Measurements from ENCODE around the gene MGAT4C. TPM values are rescaled to one million over a fixed set of nuclear protein-coding genes. Genes with fewer than 3 reads are reported as not detected.

The MGAT4C gene
- total and polyA plus RNA-seq, 2 of the 8 experiments (the other 6 are each of a cell fraction or from before 2014, with no cell fraction given): 1.6 to 2.5 TPM

DNA sequence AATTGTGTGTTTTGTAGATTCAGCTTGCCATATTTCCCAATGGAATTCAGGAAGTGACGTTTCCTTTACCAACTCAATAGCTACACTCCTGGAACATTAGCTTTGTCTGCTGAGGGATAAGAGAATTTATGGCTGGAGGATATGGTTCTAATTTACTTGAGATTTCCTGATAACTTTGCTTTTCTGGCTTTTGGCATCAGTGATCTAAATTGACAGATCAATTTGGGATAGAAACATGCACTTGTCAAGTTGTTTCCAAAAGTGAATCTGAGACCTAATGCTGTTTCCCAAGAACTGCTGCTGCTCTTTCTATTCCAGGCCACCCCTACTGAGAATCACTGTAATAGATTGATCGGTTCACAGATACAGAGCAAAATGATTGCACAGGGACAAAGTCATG is 43.2 kb downstream of the MGAT4C start:
- no peak overlapping the region for H3K18ac ChIP-seq (ENCODE audit: extremely low read depth, low read length)
- no peaks in the 10 kb centered on the region for H3K79me1 ChIP-seq (ENCODE audit: low read depth, low read length)
- no peak for DNase-seq (ENCODE audit: low read depth in 1 of 2, low spot score in 2 of 2)
- no peaks in the 10 kb centered on the region for H3K36me3 ChIP-seq (ENCODE audit: control insufficient read depth in 2 of 4, insufficient read depth in 4 of 4, low read length in 3 of 4)
- no peak overlapping the region for H3K14ac ChIP-seq (ENCODE audit: insufficient read length)
- no peaks in the 10 kb centered on the region for H3K79me2 ChIP-seq (ENCODE audit: control insufficient read depth in 1 of 2, insufficient read depth in 2 of 2, low read length in 2 of 2)
- no peak overlapping the region for H2BK5ac ChIP-seq (ENCODE audit: low read depth, low read length)
- no peaks in the 10 kb centered on the region; a peak in 1 of 4 replicates for H3K9me3 ChIP-seq (ENCODE audit: insufficient read depth in 2 of 2, low read depth in 1 of 2, low read length in 1 of 2)
- H4K5ac ChIP-seq (ENCODE audit: insufficient read length, low read depth, low read length): no peak overlapping the region
- CTCF ChIA-PET (ENCODE audit: partially characterized antibody): no interaction called here
- no peak overlapping the region for H3K9ac ChIP-seq (replicated peaks in 1 of 4; ENCODE audit: extremely low read depth in 1 of 4, low read depth in 3 of 4, low read length in 3 of 4)
- no peak overlapping the region for H2BK15ac ChIP-seq (ENCODE audit: low read length)
- H4K20me1 ChIP-seq (replicated peaks in 1 of 2; ENCODE audit: control insufficient read depth in 1 of 2, insufficient read depth in 2 of 2, low read length in 2 of 2): no peaks in the 10 kb centered on the region
- no peak overlapping the region for H2BK12ac ChIP-seq (ENCODE audit: low read depth, low read length)
- H3K23me2 ChIP-seq (ENCODE audit: low read depth, low read length): no peaks in the 10 kb centered on the region
- no peak overlapping the region for H3K56ac ChIP-seq (replicated peaks; ENCODE audit: insufficient read length, low read depth, low read length)
- H4K8ac ChIP-seq (ENCODE audit: extremely low read depth, insufficient read depth, low read length): no peak overlapping the region
- H3K4me1 ChIP-seq (replicated peaks in 1 of 4; ENCODE audit: control insufficient read depth in 3 of 4, insufficient read depth in 4 of 4, low read length in 3 of 4): no peaks in the 10 kb centered on the region
- no peak overlapping the region for H4K91ac ChIP-seq (replicated peaks; ENCODE audit: insufficient read length, low read length)
- H3K4ac ChIP-seq (replicated peaks; ENCODE audit: insufficient read length, low read depth, low read length): no peak overlapping the region
- no peak for TF ChIP-seq CBX8 (IDR thresholded peaks at IDR 0.05; ENCODE audit: borderline replicate concordance, low read depth, low read length)
- no peak for TF ChIP-seq NANOG (IDR thresholded peaks at IDR 0.05; ENCODE audit: insufficient read depth, low read depth, low read length, poor library complexity, severe bottlenecking)
- TF ChIP-seq EZH2 (IDR thresholded peaks at IDR 0.05; ENCODE audit: low read depth, low read length, severe bottlenecking): no peak
- no peak for TF ChIP-seq ASH2L (IDR thresholded peaks at IDR 0.05; ENCODE audit: low read length)
- no peaks in the 10 kb centered on the region for H3K27me3 ChIP-seq (replicated peaks in 1 of 4; ENCODE audit: control insufficient read depth in 3 of 4, extremely low read depth in 1 of 4, insufficient read depth in 3 of 4, low read length in 3 of 4)
- FAIRE-seq: no peak
- H3K4me2 ChIP-seq (ENCODE audit: insufficient read depth in 1 of 2, low read depth in 2 of 2, low read length in 2 of 2): no peak overlapping the region
- no peak overlapping the region for H2BK20ac ChIP-seq (ENCODE audit: low read length)
- H2BK120ac ChIP-seq (replicated peaks; ENCODE audit: low read depth, low read length): no peak overlapping the region
- no peak overlapping the region for H2AK5ac ChIP-seq (ENCODE audit: low read depth, low read length)
- no peak overlapping the region for H3K4me3 ChIP-seq (ENCODE audit: extremely low read depth in 1 of 4, insufficient read depth in 2 of 4, low read depth in 3 of 4, low read length in 4 of 4)
- H2AFZ ChIP-seq (ENCODE audit: low read length): no peak overlapping the region
- no peak overlapping the region for H3K23ac ChIP-seq (ENCODE audit: insufficient read length)
- H3K27ac ChIP-seq (ENCODE audit: low read depth, low read length): no peak overlapping the region
- WGBS, 2 experiments (ENCODE audit: extremely low coverage in 1 of 2, insufficient coverage in 1 of 2, insufficient read length in 1 of 2, insufficient replicate concordance in 2 of 2, low coverage in 1 of 2, low lambda C conversion rate in 2 of 2, missing lambda C conversion rate in 1 of 2): 98% methylated on average over 2 of the region's 2 CpGs; no CpG with 5 or more reads in 1 of the 2 experiments
- POLR2A ChIA-PET (ENCODE audit: partially characterized antibody): no interaction called here

All from H1 (cell line).